SK-N-MC (cell line): Measurements from ENCODE around the gene ANKRD10.

Experiments
- EZH2 ChIP-seq: fragments of 200-600 bp; sonication (generic); IDR thresholded peaks from one replicate; pipeline ENCODE4 v1.6.1; 2017; ENCODE audit warnings: antibody characterized with exemption
- FOXP2 ChIP-seq: optimal IDR thresholded peaks from 2 replicates; pipeline ENCODE3; 2011; ENCODE audit warnings: mild to moderate bottlenecking, moderate library complexity; ENCODE audit not compliant: insufficient read depth; ENCODE audit errors: extremely low read length, control extremely low read depth
- POLR2AphosphoS5 ChIP-seq: IDR thresholded peaks from 2 replicates; pipeline ENCODE4 v1.6.1; 2012; ENCODE audit warnings: mild to moderate bottlenecking, low read depth, low read length, borderline replicate concordance

- no peak for TF ChIP-seq EZH2
- TF ChIP-seq POLR2AphosphoS5 = no peak
- TF ChIP-seq FOXP2 = no peak
These were observed 86.2 kb downstream of the ANKRD10 start for GRCh38 chr13:110828705-110829104.
